ENCODE data around the gene KCNJ4. TPM values are rescaled to one million over a fixed set of nuclear protein-coding genes. Genes with fewer than 3 reads are reported as not detected.

KCNJ4 gene
- total RNA-seq, 2 experiments from 2014 or later, result not detected

Other genes with a start within 250 kb of the KCNJ4 start
- gene TMEM184B, start 182.2 kb downstream of the KCNJ4 start, total RNA-seq, result 10 to 100 TPM; 53.0 TPM
- gene CSNK1E, start 137.8 kb downstream of the KCNJ4 start, total RNA-seq, result 100 to 1,000 TPM; 172 to 178 TPM
- gene KDELR3, start 12.9 kb upstream of the KCNJ4 start, total RNA-seq, result not detected
- 100 to 1,000 TPM; 348 to 386 TPM for gene DDX17, start 51.1 kb upstream of the KCNJ4 start, total RNA-seq
- gene DMC1, start 115.0 kb upstream of the KCNJ4 start, total RNA-seq, result under 1 TPM in 1 of 2 experiments, not detected in 1; 0.27 TPM
- under 1 TPM in 1 of 2 experiments, not detected in 1; 0.73 TPM for gene FAM227A, start 201.2 kb upstream of the KCNJ4 start, total RNA-seq
- gene CBY1, start 201.4 kb upstream of the KCNJ4 start, total RNA-seq, result 1 to 10 TPM; 7.6 to 8.9 TPM
- gene TOMM22, start 226.8 kb upstream of the KCNJ4 start, total RNA-seq, result 10 to 100 TPM; 75.2 to 75.4 TPM
- 100 to 1,000 TPM; 364 to 375 TPM for gene JOSD1, start 245.7 kb upstream of the KCNJ4 start, total RNA-seq

Data from CD8-positive, alpha-beta T cell (primary cell).